ENCODE measurements around the gene TRIM27. TPM values are rescaled to one million over a fixed set of nuclear protein-coding genes. Genes with fewer than 3 reads are reported as not detected.

Gene TRIM27
- total and polyA plus RNA-seq, 10 of the 15 experiments (the other 5 are each of a cell fraction or from before 2014, with no cell fraction given) = 18.5 to 74.7 (median 58.0) TPM

GRCh38 chr6:28860581-28860980 is 63.2 kb downstream of the TRIM27 start:
- intact Hi-C loops (cut with micrococcal nuclease; ENCODE audit: unreplicated experiment) = no loop called here
- WGBS (ENCODE audit: insufficient coverage, insufficient replicate concordance, low lambda C conversion rate, missing lambda C conversion rate) = 22% methylated on average over 6 of the region's 6 CpGs
- BruUV-seq (replicated peaks) = no TSS peak
- peaks cover 2% of the 10 kb centered on the region; the same call in 1 of the 2 replicates for H3K4me1 ChIP-seq (ENCODE audit: control insufficient read depth, insufficient read depth, low read length)
- ChIA-PET POLR2A (no interaction called here), CTCF (no interaction called here), RAD21 (ENCODE audit: unreplicated experiment) (no interaction called here), SMC1A (ENCODE audit: uncharacterized antibody, unreplicated experiment) (interaction anchor here (1.6 kb wide), 1 partner anchor 25 kb away, joined by 3 read pairs; no protein-coding TSS in a partner anchor)
- no peaks in the 10 kb centered on the region for H4K20me1 ChIP-seq (ENCODE audit: control insufficient read depth, insufficient read depth)
- H3K4me3 ChIP-seq = no peak overlapping the region
- no peak overlapping the region for H3K9ac ChIP-seq (ENCODE audit: control insufficient read depth, insufficient read depth, low read length)
- H3K36me3 ChIP-seq (ENCODE audit: control insufficient read depth in 2 of 2, insufficient read depth in 2 of 2, low read length in 1 of 2) = no peaks in the 10 kb centered on the region
- H2AFZ ChIP-seq (ENCODE audit: control insufficient read depth, low read depth, low read length) = no peak overlapping the region
- TF ChIP-seq NFYA (IDR thresholded peaks at IDR 0.05; ENCODE audit: borderline replicate concordance, low read depth, low read length) (no peak), ETV6 (conservative IDR thresholded peaks at IDR 0.05 in 1 of 2, IDR thresholded peaks at IDR 0.05 in 1 of 2; ENCODE audit: borderline replicate concordance in 1 of 2, low read depth in 1 of 2) (no peak)
- DNase-seq (ENCODE audit: low read depth, low spot score) (no peak), FAIRE-seq (no peak), ATAC-seq (no peak)
- no peak overlapping the region for H3K27ac ChIP-seq (ENCODE audit: control insufficient read depth, insufficient read depth)
- H3K4me2 ChIP-seq (ENCODE audit: control insufficient read depth, insufficient read depth) = no peak overlapping the region
- in situ Hi-C loops (cut with MboI) = no loop called here
- no peaks in the 10 kb centered on the region; the same call in 2 of the 3 replicates for H3K9me3 ChIP-seq (replicated peaks; ENCODE audit: control insufficient read depth, insufficient read depth, low read length)
- no peaks in the 10 kb centered on the region; a peak in 1 of 4 replicates for H3K27me3 ChIP-seq (replicated peaks in 1 of 2; ENCODE audit: control insufficient read depth in 2 of 2, insufficient read depth in 2 of 2, low read length in 1 of 2)
- no peaks in the 10 kb centered on the region for H3K79me2 ChIP-seq (ENCODE audit: control insufficient read depth, insufficient read depth, low read length)

- in situ Hi-C loops (cut with MboI) (no loop called here), intact Hi-C loops (cut with micrococcal nuclease; ENCODE audit: unreplicated experiment) (no loop called here)
- H3K36me3 ChIP-seq (ENCODE audit: control insufficient read depth in 2 of 2, insufficient read depth in 2 of 2, low read length in 1 of 2) = no peaks in the 10 kb centered on the region
- ChIA-PET SMC1A (ENCODE audit: uncharacterized antibody, unreplicated experiment) (no interaction called here), POLR2A (no interaction called here), RAD21 (ENCODE audit: unreplicated experiment) (no interaction called here), CTCF (no interaction called here)
- no peaks in the 10 kb centered on the region; a peak in 1 of 4 replicates for H3K27me3 ChIP-seq (replicated peaks in 1 of 2; ENCODE audit: control insufficient read depth in 2 of 2, insufficient read depth in 2 of 2, low read length in 1 of 2)
- H3K27ac ChIP-seq (ENCODE audit: control insufficient read depth, insufficient read depth) = no peak overlapping the region
- WGBS (ENCODE audit: insufficient coverage, insufficient replicate concordance, low lambda C conversion rate, missing lambda C conversion rate) = 44% methylated on average over 3 of the region's 3 CpGs
- no peaks in the 10 kb centered on the region for H3K4me1 ChIP-seq (ENCODE audit: control insufficient read depth, insufficient read depth, low read length)
- H3K4me3 ChIP-seq = no peak overlapping the region
- no peak overlapping the region for H2AFZ ChIP-seq (ENCODE audit: control insufficient read depth, low read depth, low read length)
- H3K9ac ChIP-seq (ENCODE audit: control insufficient read depth, insufficient read depth, low read length) = no peak overlapping the region
- no peak for TF ChIP-seq HDAC2 (IDR thresholded peaks at IDR 0.05)
- no peak for TF ChIP-seq ATF2 (IDR thresholded peaks at IDR 0.05; ENCODE audit: low read length)
- no peak for TF ChIP-seq ZNF24 (IDR thresholded peaks at IDR 0.05)
- no peak for TF ChIP-seq MLLT1 (IDR thresholded peaks at IDR 0.05)
- no TSS peak for BruUV-seq (replicated peaks)
- DNase-seq (ENCODE audit: low read depth, low spot score) (no peak), ATAC-seq (no peak), FAIRE-seq (no peak)
- no peaks in the 10 kb centered on the region for H4K20me1 ChIP-seq (ENCODE audit: control insufficient read depth, insufficient read depth)
- H3K4me2 ChIP-seq (ENCODE audit: control insufficient read depth, insufficient read depth) = no peak overlapping the region
- H3K9me3 ChIP-seq (replicated peaks; ENCODE audit: control insufficient read depth, insufficient read depth, low read length) = no peaks in the 10 kb centered on the region; the same call in 2 of the 3 replicates
- H3K79me2 ChIP-seq (ENCODE audit: control insufficient read depth, insufficient read depth, low read length) = no peaks in the 10 kb centered on the region
Measured at GRCh38 chr6:28858963-28859362, 64.8 kb downstream of the TRIM27 start.
